ENCODE data around the gene ANKRD13B.
"Not testable (repeated sequence)": the region's sequence is repeated elsewhere in the genome, so short reads cannot be mapped to it uniquely, and the experiment has no call there.

ANKRD13B gene

GRCh38 chr17:29592850-29593551 is at the start of gene ANKRD13B:
Gene ANKRD13B, plus strand, starts transcription at chr17:29593132. Its CDS starts 490 bp downstream, at chr17:29593622.
- DNase-seq (ENCODE audit: low spot score) = peak; percentile 55

- no peak for DNase-seq (ENCODE audit: low spot score)
These were observed 48.9 kb upstream of the ANKRD13B start for GRCh38 chr17:29544066-29544465.

- DNase-seq (ENCODE audit: low spot score) = no peak
These were observed 46.8 kb upstream of the ANKRD13B start for GRCh38 chr17:29546085-29546484.

- no peak for DNase-seq (ENCODE audit: low spot score)
These were observed 46.1 kb upstream of the ANKRD13B start for GRCh38 chr17:29546830-29547229.

- no peak for DNase-seq (ENCODE audit: low spot score)
These were observed 43.6 kb upstream of the ANKRD13B start for GRCh38 chr17:29549177-29549923.

- DNase-seq (ENCODE audit: low spot score) = no peak
These were observed 37.1 kb upstream of the ANKRD13B start for GRCh38 chr17:29555840-29556239.

- peak; percentile 27 for DNase-seq (ENCODE audit: low spot score)
These were observed 35.7 kb upstream of the ANKRD13B start for GRCh38 chr17:29557085-29557738.

- no peak for DNase-seq (ENCODE audit: low spot score)
These were observed 35.2 kb upstream of the ANKRD13B start for GRCh38 chr17:29557739-29558116.

GRCh38 chr17:29558139-29558538 is 34.8 kb upstream of the ANKRD13B start:
- not testable (repeated sequence) for DNase-seq (ENCODE audit: low spot score)

GRCh38 chr17:29559640-29560039 is 33.3 kb upstream of the ANKRD13B start:
- no peak for DNase-seq (ENCODE audit: low spot score)

- DNase-seq (ENCODE audit: low spot score) = no peak
These were observed 32.6 kb upstream of the ANKRD13B start for GRCh38 chr17:29560316-29560715.

- peak; percentile 5 for DNase-seq (ENCODE audit: low spot score)
These were observed 31.1 kb upstream of the ANKRD13B start for GRCh38 chr17:29561554-29562517.

GRCh38 chr17:29562615-29563014 is 30.3 kb upstream of the ANKRD13B start:
- no peak for DNase-seq (ENCODE audit: low spot score)

- no peak for DNase-seq (ENCODE audit: low spot score)
These were observed 29.1 kb upstream of the ANKRD13B start for GRCh38 chr17:29563816-29564215.

GRCh38 chr17:29565643-29566472 is 27.1 kb upstream of the ANKRD13B start:
- DNase-seq (ENCODE audit: low spot score) = peak; percentile 3

- DNase-seq (ENCODE audit: low spot score) = peak; percentile 92
These were observed 26.2 kb upstream of the ANKRD13B start, which contains the start of gene ABHD15 for GRCh38 chr17:29566473-29567303. Gene ABHD15, minus strand, starts transcription at chr17:29567037. Its CDS starts 71 bp downstream, at chr17:29566966.

- DNase-seq (ENCODE audit: low spot score) = peak; percentile 46
These were observed 25.7 kb upstream of the ANKRD13B start for GRCh38 chr17:29567304-29567553.

GRCh38 chr17:29567554-29568330 is 25.2 kb upstream of the ANKRD13B start:
- peak; percentile 80 for DNase-seq (ENCODE audit: low spot score)

Data from AG08396 (cell line).